ENCODE results near the gene NANOS1.

GRCh38 chr10:118982366-118982765 is 47.1 kb upstream of the NANOS1 start:
- TF ChIP-seq, protein P1, sequence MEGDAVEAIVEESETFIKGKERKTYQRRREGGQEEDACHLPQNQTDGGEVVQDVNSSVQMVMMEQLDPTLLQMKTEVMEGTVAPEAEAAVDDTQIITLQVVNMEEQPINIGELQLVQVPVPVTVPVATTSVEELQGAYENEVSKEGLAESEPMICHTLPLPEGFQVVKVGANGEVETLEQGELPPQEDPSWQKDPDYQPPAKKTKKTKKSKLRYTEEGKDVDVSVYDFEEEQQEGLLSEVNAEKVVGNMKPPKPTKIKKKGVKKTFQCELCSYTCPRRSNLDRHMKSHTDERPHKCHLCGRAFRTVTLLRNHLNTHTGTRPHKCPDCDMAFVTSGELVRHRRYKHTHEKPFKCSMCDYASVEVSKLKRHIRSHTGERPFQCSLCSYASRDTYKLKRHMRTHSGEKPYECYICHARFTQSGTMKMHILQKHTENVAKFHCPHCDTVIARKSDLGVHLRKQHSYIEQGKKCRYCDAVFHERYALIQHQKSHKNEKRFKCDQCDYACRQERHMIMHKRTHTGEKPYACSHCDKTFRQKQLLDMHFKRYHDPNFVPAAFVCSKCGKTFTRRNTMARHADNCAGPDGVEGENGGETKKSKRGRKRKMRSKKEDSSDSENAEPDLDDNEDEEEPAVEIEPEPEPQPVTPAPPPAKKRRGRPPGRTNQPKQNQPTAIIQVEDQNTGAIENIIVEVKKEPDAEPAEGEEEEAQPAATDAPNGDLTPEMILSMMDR (conservative IDR thresholded peaks at IDR 0.05), result no peak
- TF ChIP-seq ZFX (IDR thresholded peaks at IDR 0.05), result no peak

All from C4-2B (cell line).